Measurements from ENCODE around the gene MAD2L1BP. TPM values are rescaled to one million over a fixed set of nuclear protein-coding genes. Genes with fewer than 3 reads are reported as not detected.

Gene MAD2L1BP
- total RNA-seq, 2 donors from 2014 or later = 11.3 to 24.8 TPM

GRCh38 chr6:43670623-43670986, 35.0 kb downstream of the MAD2L1BP start:
- peak overlapping the region in 1 of 2 donors; percentile 36 for H3K27ac ChIP-seq

GRCh38 chr6:43671011-43671800, 35.6 kb downstream of the MAD2L1BP start:
- Histone ChIP-seq H3K4me1 (ENCODE audit: control insufficient read depth in 1 of 2, low read depth in 2 of 2) (peaks cover 16 to 49% of the 10 kb centered on the region in 2 donors), H3K36me3 (peaks cover 32% of the 10 kb centered on the region), H3K27me3 (replicated peaks; ENCODE audit: insufficient read depth) (no peaks in the 10 kb centered on the region)

More at GRCh38 chr6:43670623-43670986, 35.0 kb downstream of the MAD2L1BP start:
- no peak overlapping the region for H3K4me3 ChIP-seq
- H3K4me1 ChIP-seq (ENCODE audit: control insufficient read depth in 1 of 2, low read depth in 2 of 2) = peaks cover 16 to 49% of the 10 kb centered on the region in 2 donors
- H3K36me3 ChIP-seq = peaks cover 32% of the 10 kb centered on the region
- H3K27me3 ChIP-seq (replicated peaks; ENCODE audit: insufficient read depth) = no peaks in the 10 kb centered on the region
- no peak for TF ChIP-seq CTCF (IDR thresholded peaks at IDR 0.05)
- no peaks in the 10 kb centered on the region for H3K9me3 ChIP-seq
- DNase-seq (ENCODE audit: low spot score) (no peak), ATAC-seq (ENCODE audit: insufficient number of reproducible peaks, low FRiP score, low read depth) (no peak)

GRCh38 chr6:43671801-43672690, 36.4 kb downstream of the MAD2L1BP start:
- no peak overlapping the region for H3K27ac ChIP-seq
- no peak for TF ChIP-seq CTCF (IDR thresholded peaks at IDR 0.05)
- H3K36me3 ChIP-seq = peaks cover 35% of the 10 kb centered on the region
- ATAC-seq (ENCODE audit: insufficient number of reproducible peaks, low FRiP score, low read depth) (no peak), DNase-seq (ENCODE audit: low spot score) (no peak)
- no peaks in the 10 kb centered on the region for H3K9me3 ChIP-seq
- H3K4me3 ChIP-seq = no peak overlapping the region
- no peaks in the 10 kb centered on the region for H3K27me3 ChIP-seq (replicated peaks; ENCODE audit: insufficient read depth)
- peaks cover 16 to 48% of the 10 kb centered on the region in 2 donors for H3K4me1 ChIP-seq (ENCODE audit: control insufficient read depth in 1 of 2, low read depth in 2 of 2)

More at GRCh38 chr6:43671011-43671800, 35.6 kb downstream of the MAD2L1BP start:
- ATAC-seq (ENCODE audit: insufficient number of reproducible peaks, low FRiP score, low read depth) (no peak), DNase-seq (ENCODE audit: low spot score) (no peak)
- no peak overlapping the region for H3K4me3 ChIP-seq
- H3K27ac ChIP-seq = no peak overlapping the region
- no peak for TF ChIP-seq CTCF (IDR thresholded peaks at IDR 0.05)
- no peaks in the 10 kb centered on the region for H3K9me3 ChIP-seq

- no peak for DNase-seq (ENCODE audit: low spot score)
Observed at GRCh38 chr6:43673444-43674084, 37.9 kb downstream of the MAD2L1BP start.

More at GRCh38 chr6:43673444-43674084, 37.9 kb downstream of the MAD2L1BP start:
- H3K9me3 ChIP-seq = no peaks in the 10 kb centered on the region
- TF ChIP-seq CTCF (IDR thresholded peaks at IDR 0.05) = no peak
- H3K4me3 ChIP-seq = no peak overlapping the region
- peaks cover 50% of the 10 kb centered on the region for H3K36me3 ChIP-seq
- peak overlapping the region in 1 of 2 donors; percentile 10 for H3K27ac ChIP-seq
- H3K4me1 ChIP-seq (ENCODE audit: control insufficient read depth in 1 of 2, low read depth in 2 of 2) = peaks cover 7 to 33% of the 10 kb centered on the region in 2 donors
- H3K27me3 ChIP-seq (replicated peaks; ENCODE audit: insufficient read depth) = no peaks in the 10 kb centered on the region
- no peak for ATAC-seq (ENCODE audit: insufficient number of reproducible peaks, low FRiP score, low read depth)

Data from thoracic aorta (tissue), 2 donors.